Progenitor cell of endocrine pancreas (in vitro differentiated cells): ENCODE results near the gene CENPA. TPM values are rescaled to one million over a fixed set of nuclear protein-coding genes. Genes with fewer than 3 reads are reported as not detected.

Source experiments
- DNase-seq: peaks from one replicate; pipeline ENCODE4 v3.0.0; 2021; ENCODE audit warnings: low spot score; ENCODE audit not compliant: unreplicated experiment
- H3K27ac Mint-ChIP-seq: 2 replicates; pipeline ENCODE4 v1.8.0; 2021; ENCODE audit warnings: mild to moderate bottlenecking, moderate library complexity, mixed read lengths
- H3K27me3 Mint-ChIP-seq: 2 replicates; pipeline ENCODE4 v1.8.0; 2021; ENCODE audit warnings: mixed read lengths
- H3K36me3 Mint-ChIP-seq: 2 replicates; pipeline ENCODE4 v1.8.0; 2022; ENCODE audit warnings: mixed read lengths; ENCODE audit not compliant: insufficient read depth
- H3K4me1 Mint-ChIP-seq: 2 replicates; pipeline ENCODE4 v1.8.0; 2021; ENCODE audit warnings: low read depth, mixed read lengths
- H3K4me3 Mint-ChIP-seq: 2 replicates; pipeline ENCODE4 v1.8.0; 2021; ENCODE audit warnings: low read depth, mild to moderate bottlenecking, moderate library complexity, mixed read lengths
- H3K9me3 Mint-ChIP-seq: 2 replicates; pipeline ENCODE4 v1.8.0; 2021; ENCODE audit warnings: low read depth, mixed read lengths
- total RNA-seq: library from RNA; stranded (reverse); gene quantifications from 2 replicates; pipeline ENCODE4 v1.2.1, GENCODE V29; 2021
- TF ChIP-seq, protein P1 (sequence below): fragments of 200-600 bp; sonication (generic); IDR thresholded peaks from one replicate; pipeline ENCODE4 v1.5.0; 2021; ENCODE audit warnings: antibody characterized with exemption, mild to moderate bottlenecking; ENCODE audit not compliant: unreplicated experiment

The CENPA gene
- total RNA-seq, 1 donor from 2014 or later = 10.7 TPM

DNA sequence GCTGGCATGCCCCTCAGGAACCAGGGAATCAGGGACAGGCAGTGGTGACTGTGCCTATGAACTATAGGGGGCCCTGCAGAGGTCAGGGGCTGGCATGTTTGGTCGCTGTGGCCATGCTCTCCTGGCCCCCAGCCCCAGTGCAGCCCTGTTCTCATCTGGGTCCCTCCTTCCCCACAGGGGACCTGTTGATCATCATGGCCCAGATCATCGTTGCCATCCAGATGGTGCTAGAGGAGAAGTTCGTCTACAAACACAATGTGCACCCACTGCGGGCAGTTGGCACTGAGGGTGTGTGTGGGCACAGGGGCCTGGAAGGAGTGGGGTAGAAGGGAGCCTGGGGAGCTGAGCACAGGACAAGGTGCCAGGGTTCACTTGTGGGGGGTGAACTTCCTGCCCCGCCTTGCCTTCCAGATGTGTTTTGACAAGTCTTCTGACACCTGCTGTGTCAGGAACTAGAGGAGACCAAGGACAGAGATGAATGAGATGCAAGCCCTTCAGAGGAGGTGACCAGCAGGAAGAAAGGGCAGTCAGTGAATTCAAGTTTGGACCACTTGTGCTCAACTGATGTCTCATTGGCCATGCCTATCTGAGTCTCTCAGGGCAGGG is 9.6 kb upstream of the CENPA start:
- peaks cover 4% of the 10 kb centered on the region for H3K36me3 Mint-ChIP-seq
- H3K27ac Mint-ChIP-seq = no peak overlapping the region

DNA sequence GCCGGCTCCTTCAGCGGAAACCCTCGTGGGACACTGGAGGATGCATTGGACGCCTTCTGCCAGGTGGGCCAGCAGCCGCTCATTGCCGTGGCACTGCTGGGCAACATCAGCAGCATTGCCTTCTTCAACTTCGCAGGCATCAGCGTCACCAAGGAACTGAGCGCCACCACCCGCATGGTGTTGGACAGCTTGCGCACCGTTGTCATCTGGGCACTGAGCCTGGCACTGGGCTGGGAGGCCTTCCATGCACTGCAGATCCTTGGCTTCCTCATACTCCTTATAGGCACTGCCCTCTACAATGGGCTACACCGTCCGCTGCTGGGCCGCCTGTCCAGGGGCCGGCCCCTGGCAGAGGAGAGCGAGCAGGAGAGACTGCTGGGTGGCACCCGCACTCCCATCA is 7.8 kb upstream of the CENPA start:
- no peak for DNase-seq
- H3K27ac Mint-ChIP-seq = no peak overlapping the region
- peaks cover 5% of the 10 kb centered on the region for H3K36me3 Mint-ChIP-seq
- H3K9me3 Mint-ChIP-seq = no peaks in the 10 kb centered on the region
- TF ChIP-seq, protein P1, sequence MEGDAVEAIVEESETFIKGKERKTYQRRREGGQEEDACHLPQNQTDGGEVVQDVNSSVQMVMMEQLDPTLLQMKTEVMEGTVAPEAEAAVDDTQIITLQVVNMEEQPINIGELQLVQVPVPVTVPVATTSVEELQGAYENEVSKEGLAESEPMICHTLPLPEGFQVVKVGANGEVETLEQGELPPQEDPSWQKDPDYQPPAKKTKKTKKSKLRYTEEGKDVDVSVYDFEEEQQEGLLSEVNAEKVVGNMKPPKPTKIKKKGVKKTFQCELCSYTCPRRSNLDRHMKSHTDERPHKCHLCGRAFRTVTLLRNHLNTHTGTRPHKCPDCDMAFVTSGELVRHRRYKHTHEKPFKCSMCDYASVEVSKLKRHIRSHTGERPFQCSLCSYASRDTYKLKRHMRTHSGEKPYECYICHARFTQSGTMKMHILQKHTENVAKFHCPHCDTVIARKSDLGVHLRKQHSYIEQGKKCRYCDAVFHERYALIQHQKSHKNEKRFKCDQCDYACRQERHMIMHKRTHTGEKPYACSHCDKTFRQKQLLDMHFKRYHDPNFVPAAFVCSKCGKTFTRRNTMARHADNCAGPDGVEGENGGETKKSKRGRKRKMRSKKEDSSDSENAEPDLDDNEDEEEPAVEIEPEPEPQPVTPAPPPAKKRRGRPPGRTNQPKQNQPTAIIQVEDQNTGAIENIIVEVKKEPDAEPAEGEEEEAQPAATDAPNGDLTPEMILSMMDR = no peak
- H3K4me3 Mint-ChIP-seq = no peak overlapping the region
- H3K4me1 Mint-ChIP-seq = no peaks in the 10 kb centered on the region
- no peaks in the 10 kb centered on the region for H3K27me3 Mint-ChIP-seq

More for the DNA sequence above, 9.6 kb upstream of the CENPA start:
- no peaks in the 10 kb centered on the region for H3K27me3 Mint-ChIP-seq
- TF ChIP-seq, protein P1 = no peak
- DNase-seq = no peak
- H3K4me3 Mint-ChIP-seq = no peak overlapping the region
- H3K4me1 Mint-ChIP-seq = no peaks in the 10 kb centered on the region
- H3K9me3 Mint-ChIP-seq = no peaks in the 10 kb centered on the region

DNA sequence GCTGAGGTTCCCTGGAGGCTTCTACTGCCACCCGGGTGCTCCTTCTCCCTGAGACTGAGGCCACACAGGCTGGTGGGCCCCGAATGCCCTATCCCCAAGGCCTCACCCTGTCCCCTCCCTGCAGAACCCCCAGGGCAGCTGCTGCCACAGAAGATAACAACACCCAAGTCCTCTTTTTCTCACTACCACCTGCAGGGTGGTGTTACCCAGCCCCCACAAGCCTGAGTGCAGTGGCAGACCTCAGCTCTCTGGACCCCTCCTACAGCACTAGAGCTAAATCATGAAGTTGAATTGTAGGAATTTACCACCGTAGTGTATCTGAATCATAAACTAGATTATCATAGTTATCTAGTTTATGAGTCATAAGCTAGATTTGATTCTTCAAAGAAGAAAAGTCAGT is 7.3 kb upstream of the CENPA start:
- no peak overlapping the region for H3K27ac Mint-ChIP-seq
- no peak for DNase-seq
- H3K4me1 Mint-ChIP-seq = no peaks in the 10 kb centered on the region

DNA sequence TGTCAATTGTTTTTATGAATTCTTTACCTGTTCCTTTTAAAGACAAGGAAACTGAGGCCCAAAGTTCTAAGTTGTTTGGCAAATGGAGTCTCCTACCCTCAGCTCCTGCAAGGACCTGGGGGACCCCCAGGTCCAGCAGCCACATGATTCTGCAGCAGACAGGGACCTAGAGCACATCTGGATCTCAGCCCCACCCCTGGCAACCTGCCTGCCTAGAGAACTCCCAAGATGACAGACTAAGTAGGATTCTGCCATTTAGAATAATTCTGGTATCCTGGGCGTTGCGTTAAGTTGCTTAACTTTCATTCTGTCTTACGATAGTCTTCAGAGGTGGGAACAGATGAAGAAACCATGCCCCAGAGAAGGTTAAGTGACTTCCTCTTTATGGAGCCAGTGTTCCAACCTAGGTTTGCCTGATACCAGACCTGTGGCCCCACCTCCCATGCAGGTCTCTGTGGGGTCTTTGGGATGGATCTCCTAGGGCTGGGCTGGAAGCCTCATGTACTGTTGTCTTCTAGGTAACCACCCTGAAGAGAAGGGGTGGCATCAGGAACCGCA is 5.6 kb upstream of the CENPA start:
- Mint-ChIP-seq H3K27ac (no peak overlapping the region), H3K36me3 (peaks cover 5% of the 10 kb centered on the region), H3K4me1 (no peaks in the 10 kb centered on the region), H3K4me3 (no peak overlapping the region), H3K27me3 (no peaks in the 10 kb centered on the region), H3K9me3 (no peaks in the 10 kb centered on the region)
- TF ChIP-seq, protein P1 = no peak
- no peak for DNase-seq

More for the DNA sequence above, 7.3 kb upstream of the CENPA start:
- TF ChIP-seq, protein P1 = no peak
- Mint-ChIP-seq H3K36me3 (peaks cover 5% of the 10 kb centered on the region), H3K27me3 (no peaks in the 10 kb centered on the region), H3K4me3 (no peak overlapping the region), H3K9me3 (no peaks in the 10 kb centered on the region)

DNA sequence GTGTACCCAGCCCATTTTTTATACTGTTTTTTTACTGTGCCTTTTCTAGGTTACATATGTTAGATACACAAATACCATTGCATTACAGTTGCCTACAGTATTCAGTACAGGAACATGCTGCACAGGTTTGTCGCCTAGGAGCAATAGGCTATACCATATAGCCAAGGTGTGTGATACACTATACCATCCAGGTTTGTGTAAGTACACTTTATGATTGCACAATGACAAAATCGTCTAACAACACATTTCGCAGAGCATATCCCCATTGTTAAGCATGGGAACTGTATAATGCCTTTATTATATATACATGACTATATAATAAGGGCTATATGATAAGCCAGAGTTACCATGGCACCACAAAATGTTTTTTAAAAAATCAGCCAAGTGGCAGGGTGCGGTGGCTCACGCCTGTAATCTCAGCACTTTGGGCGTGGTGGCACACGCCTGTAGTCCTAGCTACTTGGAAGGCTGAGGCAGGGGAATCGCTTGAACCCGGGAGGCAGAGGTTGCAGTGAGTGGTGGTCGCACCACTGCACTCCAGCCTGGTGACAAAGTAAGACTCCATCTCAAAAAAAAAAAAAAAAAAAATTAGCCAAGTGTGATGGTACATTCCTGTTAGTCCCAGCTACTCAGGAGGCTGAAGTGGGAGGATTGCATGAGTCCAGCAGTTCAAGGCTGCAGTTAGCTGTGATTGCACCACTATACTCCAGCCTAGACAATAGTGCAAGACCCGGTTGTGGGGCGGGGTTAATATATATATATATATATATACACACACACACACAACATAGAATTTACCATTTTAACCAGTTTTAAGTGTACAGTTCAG is 2.8 kb upstream of the CENPA start:
- no peak for DNase-seq
- H3K27ac Mint-ChIP-seq = no peak overlapping the region
- H3K4me3 Mint-ChIP-seq = no peak overlapping the region
- no peaks in the 10 kb centered on the region for H3K9me3 Mint-ChIP-seq
- peaks cover 3% of the 10 kb centered on the region for H3K4me1 Mint-ChIP-seq
- TF ChIP-seq, protein P1 = no peak
- H3K27me3 Mint-ChIP-seq = peaks cover 3% of the 10 kb centered on the region
- peaks cover 2% of the 10 kb centered on the region for H3K36me3 Mint-ChIP-seq
